ENCODE results near the gene BBC3. TPM values are rescaled to one million over a fixed set of nuclear protein-coding genes. Genes with fewer than 3 reads are reported as not detected.

Gene BBC3
- total RNA-seq, 4 donors from 2014 or later, result 11.2 to 33.0 (median 14.4) TPM

GRCh38 chr19:47226426-47227351 is 4.3 kb downstream of the BBC3 start:
- peak; percentile 93 to 97 for DNase-seq (ENCODE audit: low spot score in 2 of 2)
- intact Hi-C loops (cut with DNase I; ENCODE audit: low total_unique reads), result no loop called here
- H3K4me3 ChIP-seq (ENCODE audit: low read depth, poor library complexity, severe bottlenecking), result peak overlapping the region; percentile 30
- 2 to 5% methylated on average over 36 to 39 of the region's 56 CpGs for WGBS, 2 donors
- TF ChIP-seq CTCF (IDR thresholded peaks at IDR 0.05) (no peak), POLR2A (IDR thresholded peaks at IDR 0.05) (no peak)

GRCh38 chr19:47225746-47226425 is 5.1 kb downstream of the BBC3 start:
- 5 to 6% methylated on average over 34 to 43 of the region's 59 CpGs for WGBS, 2 donors

GRCh38 chr19:47221890-47222289 is 9.1 kb downstream of the BBC3 start:
- intact Hi-C loops (cut with DNase I; ENCODE audit: low total_unique reads), result no loop called here
- 91 to 95% methylated on average over 11 of the region's 11 CpGs for WGBS, 2 donors
- DNase-seq (ENCODE audit: low spot score in 2 of 2), result no peak
- TF ChIP-seq POLR2A (IDR thresholded peaks at IDR 0.05) (no peak), CTCF (IDR thresholded peaks at IDR 0.05) (no peak)
- H3K4me3 ChIP-seq (ENCODE audit: low read depth, poor library complexity, severe bottlenecking), result no peak overlapping the region

More at GRCh38 chr19:47225746-47226425, 5.1 kb downstream of the BBC3 start:
- intact Hi-C loops (cut with DNase I; ENCODE audit: low total_unique reads), result no loop called here
- TF ChIP-seq POLR2A (IDR thresholded peaks at IDR 0.05), result peak in 1 of 2 donors; percentile 100
- TF ChIP-seq CTCF (IDR thresholded peaks at IDR 0.05), result no peak
- H3K4me3 ChIP-seq (ENCODE audit: low read depth, poor library complexity, severe bottlenecking), result peak overlapping the region; percentile 22
- peak; percentile 80 to 98 for DNase-seq (ENCODE audit: low spot score in 2 of 2)

GRCh38 chr19:47221080-47221841 is 9.7 kb downstream of the BBC3 start:
- TF ChIP-seq CTCF (IDR thresholded peaks at IDR 0.05) (no peak), POLR2A (IDR thresholded peaks at IDR 0.05) (no peak)
- intact Hi-C loops (cut with DNase I; ENCODE audit: low total_unique reads), result no loop called here
- WGBS, 2 donors, result 79 to 83% methylated on average over 16 to 21 of the region's 33 CpGs
- no peak for DNase-seq (ENCODE audit: low spot score in 2 of 2)
- no peak overlapping the region for H3K4me3 ChIP-seq (ENCODE audit: low read depth, poor library complexity, severe bottlenecking)

- DNase-seq (ENCODE audit: low spot score in 2 of 2), result no peak
- intact Hi-C loops (cut with DNase I; ENCODE audit: low total_unique reads), result no loop called here
- WGBS, 2 donors, result 92 to 94% methylated on average over 5 of the region's 5 CpGs
- no peak overlapping the region for H3K4me3 ChIP-seq (ENCODE audit: low read depth, poor library complexity, severe bottlenecking)
- TF ChIP-seq CTCF (IDR thresholded peaks at IDR 0.05), result no peak
- no peak for TF ChIP-seq POLR2A (IDR thresholded peaks at IDR 0.05)
Observed at GRCh38 chr19:47215581-47215980, 15.4 kb downstream of the BBC3 start.
